Measurements from ENCODE around the gene OR6S1. TPM values are rescaled to one million over a fixed set of nuclear protein-coding genes. Genes with fewer than 3 reads are reported as not detected.
A peak's percentile ranks its signal among the peaks of the same experiment; 100 is the strongest.

Gene OR6S1
- polyA plus RNA-seq, 1 of the 3 experiments (the other 2 are of a cell fraction) = not detected

GRCh38 chr14:20626274-20626673 is 15.2 kb downstream of the OR6S1 start:
- CTCF ChIA-PET = interaction anchor here (0.6 to 0.9 kb wide), 2 partner anchors 12 to 213 kb away, joined by 3 to 4 read pairs; no protein-coding TSS in a partner anchor
- 27% methylated on average over 12 of the region's 12 CpGs for WGBS (ENCODE audit: low lambda C conversion rate)
- no peak overlapping the region for H2AFZ ChIP-seq (ENCODE audit: low read depth)

More at GRCh38 chr14:20626274-20626673, 15.2 kb downstream of the OR6S1 start:
- TF ChIP-seq RFX5 (IDR thresholded peaks at IDR 0.05; ENCODE audit: low read length) = no peak
- TF ChIP-seq YY1 (IDR thresholded peaks at IDR 0.05; ENCODE audit: low read depth) = no peak
- TF ChIP-seq RCOR1 (IDR thresholded peaks at IDR 0.05; ENCODE audit: low read length) = no peak
- no peak for TF ChIP-seq GATA2 (CRISPR knock-in tag; IDR thresholded peaks at IDR 0.05)
- TF ChIP-seq REST (IDR thresholded peaks at IDR 0.05; ENCODE audit: low read depth, low read length) = no peak
- TF ChIP-seq FOSL2 (IDR thresholded peaks at IDR 0.05; ENCODE audit: borderline replicate concordance, low read depth) = no peak
- TF ChIP-seq IRF3 (IDR thresholded peaks at IDR 0.05; ENCODE audit: low read depth, low read length) = no peak
- TF ChIP-seq USF2 (IDR thresholded peaks at IDR 0.05; ENCODE audit: borderline replicate concordance, low read depth, low read length) = no peak
- TF ChIP-seq FOXJ3 (CRISPR knock-in tag; IDR thresholded peaks at IDR 0.05) = no peak
- TF ChIP-seq NRF1 (IDR thresholded peaks at IDR 0.05; ENCODE audit: low read depth, low read length) = no peak
- TF ChIP-seq SMC3 (IDR thresholded peaks at IDR 0.05; ENCODE audit: low read depth, low read length) = no peak
- TF ChIP-seq EZH2phosphoT487 (IDR thresholded peaks at IDR 0.05; ENCODE audit: borderline replicate concordance, low read depth) = no peak
- no peak for TF ChIP-seq CHD2 (IDR thresholded peaks at IDR 0.05; ENCODE audit: low read length, partially characterized antibody)
- Histone ChIP-seq H3K9me3 (no peaks in the 10 kb centered on the region), H3K9ac (no peak overlapping the region), H4K20me1 (ENCODE audit: insufficient read depth) (0 out of 2 replicates have a peak, but pooled peaks cover 2% of the 10 kb centered on the region), H3K27me3 (ENCODE audit: insufficient read depth) (peaks cover 18% of the 10 kb centered on the region; the same call in 1 of the 2 replicates), H3K9me2 (no peaks in the 10 kb centered on the region), H3K4me2 (peak overlapping the region; percentile 63), H3K79me2 (ENCODE audit: insufficient read depth) (no peaks in the 10 kb centered on the region), H3K27ac (ENCODE audit: low read depth in 2 of 2, low read length in 1 of 2) (no peak overlapping the region), H3K36me3 (replicated peaks in 1 of 2; ENCODE audit: control insufficient read depth in 1 of 2, insufficient read depth in 2 of 2, low read length in 1 of 2) (no peaks in the 10 kb centered on the region), H3F3A (replicated peaks; ENCODE audit: insufficient read depth) (peaks cover 15% of the 10 kb centered on the region), H3K4me3 (ENCODE audit: low read depth in 2 of 2, low read length in 1 of 2) (peak overlapping the region; percentile 44 to 56; a peak in 3 of 4 replicates), H3K4me1 (ENCODE audit: control insufficient read depth in 1 of 2, insufficient read depth in 2 of 2, low read depth in 1 of 2, low read length in 1 of 2) (peaks cover 0 to 6% of the 10 kb centered on the region in 2 experiments; a peak in 2 of 4 replicates)
- POLR2A ChIA-PET = no interaction called here
- no peak for DNase-seq
